ENCODE data around the gene WDR48. TPM values are rescaled to one million over a fixed set of nuclear protein-coding genes. Genes with fewer than 3 reads are reported as not detected.
A peak's percentile ranks its signal among the peaks of the same experiment; 100 is the strongest.

WDR48 gene
- total and polyA plus RNA-seq, 9 of the 15 experiments (the other 6 are each of a cell fraction or from before 2014, with no cell fraction given) = 26.6 to 70.6 (median 48.0) TPM

GRCh38 chr3:39143051-39143885 lies 91.5 kb downstream of the WDR48 start:
- DNase-seq (ENCODE audit: extremely low read depth in 1 of 4, low spot score in 3 of 4) = no peak
- Histone ChIP-seq H3K79me2 (ENCODE audit: control insufficient read depth, insufficient read depth, low read length) (peaks cover 24% of the 10 kb centered on the region), H3K4me1 (replicated peaks in 1 of 2; ENCODE audit: control insufficient read depth in 2 of 2, insufficient read depth in 2 of 2, low read length in 2 of 2) (peaks cover 26 to 30% of the 10 kb centered on the region in 2 experiments), H3K27ac (ENCODE audit: extremely low read depth, low read depth, low read length) (no peak overlapping the region), H3K27me3 (ENCODE audit: control insufficient read depth in 2 of 2, insufficient read depth in 2 of 2, low read length in 2 of 2) (no peaks in the 10 kb centered on the region), H2AFZ (ENCODE audit: low read depth, low read length) (no peak overlapping the region), H3K9me1 (ENCODE audit: control insufficient read depth, insufficient read depth, low read length) (peaks cover 7% of the 10 kb centered on the region), H3K36me3 (ENCODE audit: control insufficient read depth, insufficient read depth, low read length) (peaks cover 78% of the 10 kb centered on the region), H4K20me1 (replicated peaks; ENCODE audit: control insufficient read depth, insufficient read depth, low read length) (peaks cover 50% of the 10 kb centered on the region), H3K9me3 (replicated peaks; ENCODE audit: control insufficient read depth, insufficient read depth, low read depth, low read length) (no peaks in the 10 kb centered on the region), H3K9ac (ENCODE audit: insufficient read depth in 1 of 2, low read depth in 2 of 2, low read length in 2 of 2) (peak overlapping the region in 1 of 2 experiments; percentile 21; a peak in 1 of 4 replicates), H3K4me2 (ENCODE audit: insufficient read depth, low read length) (no peak overlapping the region), H3K4me3 (no peak overlapping the region)
- ATAC-seq = no peak
- TF ChIP-seq GTF2F1 (IDR thresholded peaks at IDR 0.05; ENCODE audit: low read depth, low read length) = no peak
- no peak for TF ChIP-seq ZNF655 (CRISPR knock-in tag; IDR thresholded peaks at IDR 0.05)
- TF ChIP-seq ZBTB12 (CRISPR knock-in tag; IDR thresholded peaks at IDR 0.05) = no peak
- TF ChIP-seq EP400 (IDR thresholded peaks at IDR 0.05) = no peak
- TF ChIP-seq EHMT2 (IDR thresholded peaks at IDR 0.05) = no peak
- TF ChIP-seq CCNT2 (IDR thresholded peaks at IDR 0.05; ENCODE audit: borderline replicate concordance, extremely low read depth, insufficient read length, low read depth, low read length) = no peak
- TF ChIP-seq SMAD3 (CRISPR knock-in tag; conservative IDR thresholded peaks at IDR 0.05) = no peak
- intact Hi-C loops (cut with micrococcal nuclease) (no loop called here), in situ Hi-C loops (cut with MboI) (no loop called here)
- no peak for FAIRE-seq
- CTCF ChIA-PET (ENCODE audit: low intra/inter-chr PET ratio) = no interaction called here
- POLR2A ChIA-PET = interaction anchor here (1.0 to 1.6 kb wide), 5 partner anchors 9 to 53 kb away, joined by 4 to 7 read pairs (median 4); no protein-coding TSS in a partner anchor
- BruUV-seq (replicated peaks) = no TSS peak
- 82% methylated on average over 13 of the region's 14 CpGs for WGBS (ENCODE audit: insufficient coverage, low coverage, missing lambda C conversion rate)
